GM12864 (cell line): Measurements from ENCODE around the gene XK.

ENCODE experiments used
- DNase-seq: peaks from one replicate; pipeline ENCODE4 v3.0.0-alpha.2; 2011; ENCODE audit warnings: low read depth
- H3K4me3 ChIP-seq: 2 replicates; pipeline ENCODE4 v1.5.1; 2011; ENCODE audit warnings: mild to moderate bottlenecking, low read depth, low read length, control low read depth
- TF ChIP-seq, protein P1 (sequence below): IDR thresholded peaks from 2 replicates; pipeline ENCODE4 v1.5.1; 2011; ENCODE audit warnings: low read depth, mild to moderate bottlenecking, moderate library complexity, low read length, control low read depth, inconsistent platforms; ENCODE audit errors: missing control alignments

Gene XK

DNA sequence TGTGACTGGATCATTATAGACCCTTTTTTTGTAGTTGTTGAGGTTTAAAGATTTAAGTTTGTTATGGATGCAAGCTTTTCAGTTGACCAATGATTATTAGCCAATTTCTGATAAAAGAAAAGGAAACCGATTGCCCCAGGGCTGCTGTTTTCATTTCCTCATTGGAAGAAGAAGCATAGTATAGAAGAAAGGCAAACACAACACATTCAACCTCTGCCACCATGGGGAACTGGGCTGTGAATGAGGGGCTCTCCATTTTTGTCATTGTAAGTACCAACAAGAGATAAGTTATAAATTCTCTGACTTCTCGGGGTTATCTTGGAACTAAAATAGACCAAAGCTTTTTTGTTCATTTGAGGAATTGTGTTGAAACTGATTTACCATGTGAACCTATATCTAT lies 94.3 kb downstream of the XK start, which contains the start of gene CYBB:
CYBB (plus strand) TSS at position 203 of the 400 bp plus-strand sequence; CDS start at position 222, 19 bp downstream.
- TF ChIP-seq, protein P1, sequence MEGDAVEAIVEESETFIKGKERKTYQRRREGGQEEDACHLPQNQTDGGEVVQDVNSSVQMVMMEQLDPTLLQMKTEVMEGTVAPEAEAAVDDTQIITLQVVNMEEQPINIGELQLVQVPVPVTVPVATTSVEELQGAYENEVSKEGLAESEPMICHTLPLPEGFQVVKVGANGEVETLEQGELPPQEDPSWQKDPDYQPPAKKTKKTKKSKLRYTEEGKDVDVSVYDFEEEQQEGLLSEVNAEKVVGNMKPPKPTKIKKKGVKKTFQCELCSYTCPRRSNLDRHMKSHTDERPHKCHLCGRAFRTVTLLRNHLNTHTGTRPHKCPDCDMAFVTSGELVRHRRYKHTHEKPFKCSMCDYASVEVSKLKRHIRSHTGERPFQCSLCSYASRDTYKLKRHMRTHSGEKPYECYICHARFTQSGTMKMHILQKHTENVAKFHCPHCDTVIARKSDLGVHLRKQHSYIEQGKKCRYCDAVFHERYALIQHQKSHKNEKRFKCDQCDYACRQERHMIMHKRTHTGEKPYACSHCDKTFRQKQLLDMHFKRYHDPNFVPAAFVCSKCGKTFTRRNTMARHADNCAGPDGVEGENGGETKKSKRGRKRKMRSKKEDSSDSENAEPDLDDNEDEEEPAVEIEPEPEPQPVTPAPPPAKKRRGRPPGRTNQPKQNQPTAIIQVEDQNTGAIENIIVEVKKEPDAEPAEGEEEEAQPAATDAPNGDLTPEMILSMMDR = no peak
- H3K4me3 ChIP-seq = peak within 1 kb of the TSS; percentile 56
- DNase-seq = no peak

DNA sequence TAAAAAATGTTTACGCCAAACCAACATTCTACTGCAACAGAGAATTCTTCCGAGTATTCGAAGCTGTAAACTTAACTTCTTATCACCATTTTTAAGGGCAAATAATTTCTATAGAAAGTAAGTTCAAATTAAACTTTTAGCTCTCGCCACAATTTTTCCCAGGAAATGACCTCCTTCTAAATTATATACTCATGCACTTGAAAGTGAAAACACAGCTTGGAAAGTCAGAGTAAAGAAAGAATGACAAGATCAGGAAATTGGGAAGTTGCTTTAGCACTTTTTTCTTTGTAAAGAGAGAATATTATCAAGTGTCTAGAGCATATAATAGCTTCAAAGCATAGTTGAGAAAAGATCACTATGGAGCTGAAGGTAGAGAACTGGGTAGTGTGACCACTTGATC lies 95.5 kb downstream of the XK start:
- no peak for DNase-seq
- H3K4me3 ChIP-seq = peak overlapping the region; percentile 56
- TF ChIP-seq, protein P1 = no peak
